Measurements from ENCODE around the gene SNX13. TPM values are rescaled to one million over a fixed set of nuclear protein-coding genes. Genes with fewer than 3 reads are reported as not detected.

SNX13 gene, protein sequence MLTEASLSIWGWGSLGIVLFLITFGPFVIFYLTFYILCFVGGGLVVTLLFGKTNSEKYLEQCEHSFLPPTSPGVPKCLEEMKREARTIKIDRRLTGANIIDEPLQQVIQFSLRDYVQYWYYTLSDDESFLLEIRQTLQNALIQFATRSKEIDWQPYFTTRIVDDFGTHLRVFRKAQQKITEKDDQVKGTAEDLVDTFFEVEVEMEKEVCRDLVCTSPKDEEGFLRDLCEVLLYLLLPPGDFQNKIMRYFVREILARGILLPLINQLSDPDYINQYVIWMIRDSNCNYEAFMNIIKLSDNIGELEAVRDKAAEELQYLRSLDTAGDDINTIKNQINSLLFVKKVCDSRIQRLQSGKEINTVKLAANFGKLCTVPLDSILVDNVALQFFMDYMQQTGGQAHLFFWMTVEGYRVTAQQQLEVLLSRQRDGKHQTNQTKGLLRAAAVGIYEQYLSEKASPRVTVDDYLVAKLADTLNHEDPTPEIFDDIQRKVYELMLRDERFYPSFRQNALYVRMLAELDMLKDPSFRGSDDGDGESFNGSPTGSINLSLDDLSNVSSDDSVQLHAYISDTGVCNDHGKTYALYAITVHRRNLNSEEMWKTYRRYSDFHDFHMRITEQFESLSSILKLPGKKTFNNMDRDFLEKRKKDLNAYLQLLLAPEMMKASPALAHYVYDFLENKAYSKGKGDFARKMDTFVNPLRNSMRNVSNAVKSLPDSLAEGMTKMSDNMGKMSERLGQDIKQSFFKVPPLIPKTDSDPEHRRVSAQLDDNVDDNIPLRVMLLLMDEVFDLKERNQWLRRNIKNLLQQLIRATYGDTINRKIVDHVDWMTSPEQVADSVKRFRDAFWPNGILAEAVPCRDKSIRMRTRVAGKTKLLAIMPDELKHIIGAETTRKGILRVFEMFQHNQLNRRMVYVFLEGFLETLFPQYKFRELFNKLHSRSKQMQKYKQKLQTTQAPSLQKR
- 10 to 100 TPM; 37.5 to 59.2 (median 44.7) TPM for total RNA-seq
- polyA plus RNA-seq = 10 to 100 TPM in 2 of 3 donors, 1 to 10 TPM in 1; 8.0 to 29.4 (median 13.9) TPM
- long read RNA-seq, donor 1, full-length matches to known transcripts = 6 of 32 reads
- long read RNA-seq, donor 1, partial matches to known transcripts = 5 of 32 reads
- long read RNA-seq, donor 1, other reads (novel, unspliced or antisense) = 21 of 32 reads
- long read RNA-seq, donor 2, full-length matches to known transcripts = 38 of 110 reads
- long read RNA-seq, donor 2, partial matches to known transcripts = 11 of 110 reads
- long read RNA-seq, donor 2, other reads (novel, unspliced or antisense) = 61 of 110 reads

DNA sequence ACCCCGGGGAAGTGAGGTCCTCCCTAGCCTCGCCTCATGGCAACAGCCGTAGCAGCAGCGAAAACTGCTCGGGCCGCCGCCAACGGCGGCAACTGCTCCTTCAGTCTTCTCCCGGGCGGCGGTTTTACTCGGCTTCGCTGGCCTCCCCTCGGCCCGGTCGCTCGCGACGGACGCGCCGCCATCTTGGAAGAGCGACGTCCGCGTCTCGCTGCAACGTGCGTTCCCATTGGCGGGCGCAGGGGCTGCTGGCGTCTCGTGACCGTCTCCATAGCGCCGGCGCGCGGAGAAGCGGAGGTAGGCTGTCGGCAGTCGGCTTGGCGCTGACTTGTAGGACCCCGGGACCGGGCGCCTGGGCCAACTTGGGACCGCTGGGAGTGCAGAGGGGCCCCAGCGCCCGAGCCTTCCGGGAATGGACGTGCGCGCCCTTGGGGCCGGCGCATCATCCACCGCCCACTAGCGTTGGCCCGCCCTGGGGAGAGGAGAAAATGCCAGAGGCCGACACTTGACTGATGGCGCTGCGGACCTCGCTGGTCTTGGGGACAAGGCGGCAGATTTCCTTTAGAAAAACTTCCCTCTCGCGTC lies at the start of gene SNX13:
TSS of gene SNX13 (minus strand) at position 193 of the 582 bp plus-strand sequence. CDS start 199 bp downstream, outside the sequence.
- H3K36me3 ChIP-seq (ENCODE audit: insufficient read depth in 1 of 2, low read depth in 1 of 2) = no peaks in the 10 kb centered on the region
- H3K4me1 ChIP-seq = peaks cover 39% of the 10 kb centered on the region
- ATAC-seq = peak; percentile 98 to 99 (median 98)
- 0% methylated on average over 63 to 66 of the region's 66 CpGs for WGBS, 3 donors
- peak within 1 kb of the TSS; percentile 97 for H3K4me3 ChIP-seq
- intact Hi-C loops (cut with DNase I) = loop anchor here in 1 of 2 donors (5.0 kb wide), 1 partner anchor 168 kb away; no protein-coding TSS in a partner anchor
- no peaks in the 10 kb centered on the region for H3K27me3 ChIP-seq (ENCODE audit: insufficient read depth in 3 of 3, low read length in 2 of 3)
- H3K27ac ChIP-seq = peak within 1 kb of the TSS; percentile 99
- H3K9me3 ChIP-seq = no peaks in the 10 kb centered on the region
- peak; percentile 37 for TF ChIP-seq CTCF (IDR thresholded peaks at IDR 0.05)
- DNase-seq = peak; percentile 92 to 97

DNA sequence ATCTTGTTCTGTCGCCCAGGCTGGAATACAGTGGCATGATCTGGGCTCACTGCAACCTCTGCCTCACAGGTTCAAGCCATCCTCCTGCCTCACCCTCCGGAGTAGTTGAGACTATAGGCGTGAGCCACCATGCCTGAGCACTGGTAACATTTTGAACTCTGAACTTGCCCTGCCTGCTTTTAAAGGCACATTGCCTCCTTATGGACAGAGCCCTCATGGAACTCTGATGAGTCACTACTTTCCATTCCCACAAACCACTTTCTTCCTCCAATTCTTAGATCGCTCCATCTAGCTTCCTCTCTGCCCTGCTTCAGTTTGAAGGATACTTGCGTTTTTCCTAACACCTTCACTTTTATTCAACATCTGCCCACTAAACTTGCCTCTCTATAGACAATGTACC lies 49.3 kb upstream of the SNX13 start:
- H3K36me3 ChIP-seq (ENCODE audit: insufficient read depth in 1 of 2, low read depth in 1 of 2) = no peaks in the 10 kb centered on the region
- no peak overlapping the region for H3K27ac ChIP-seq
- ATAC-seq = no peak
- H3K4me3 ChIP-seq = no peak overlapping the region
- intact Hi-C loops (cut with DNase I) = no loop called here
- no peaks in the 10 kb centered on the region for H3K4me1 ChIP-seq
- no peaks in the 10 kb centered on the region for H3K9me3 ChIP-seq
- no peak for TF ChIP-seq CTCF (IDR thresholded peaks at IDR 0.05)
- 82 to 91% (median 88%) methylated on average over 5 of the region's 5 CpGs for WGBS, 3 donors
- H3K27me3 ChIP-seq (ENCODE audit: insufficient read depth in 3 of 3, low read length in 2 of 3) = no peaks in the 10 kb centered on the region
- DNase-seq = no peak

DNA sequence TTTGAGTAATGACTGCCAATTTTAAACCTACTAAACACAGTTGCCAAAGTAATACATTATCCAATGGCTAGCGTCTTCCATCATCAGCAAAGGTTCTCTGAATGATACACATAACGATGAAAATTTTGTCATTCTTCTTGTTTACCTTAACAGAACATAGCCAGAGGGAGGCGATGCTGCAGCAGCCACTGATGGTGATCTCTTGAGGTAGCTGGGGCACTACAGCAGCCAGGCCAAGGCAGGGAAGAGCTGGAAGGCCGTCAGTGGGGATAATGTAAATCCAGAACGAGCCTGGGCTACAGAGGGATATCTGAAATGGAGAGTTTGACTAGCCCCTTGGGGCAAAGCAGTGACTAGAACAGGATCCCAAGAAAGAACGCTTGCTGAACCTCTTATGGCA lies 48.6 kb upstream of the SNX13 start:
- H3K27me3 ChIP-seq (ENCODE audit: insufficient read depth in 3 of 3, low read length in 2 of 3) = no peaks in the 10 kb centered on the region
- no peaks in the 10 kb centered on the region for H3K9me3 ChIP-seq
- H3K4me3 ChIP-seq = no peak overlapping the region
- no peak for TF ChIP-seq CTCF (IDR thresholded peaks at IDR 0.05)
- no peak for ATAC-seq
- no peak for DNase-seq
- no peaks in the 10 kb centered on the region for H3K36me3 ChIP-seq (ENCODE audit: insufficient read depth in 1 of 2, low read depth in 1 of 2)
- no peaks in the 10 kb centered on the region for H3K4me1 ChIP-seq
- no peak overlapping the region for H3K27ac ChIP-seq
- intact Hi-C loops (cut with DNase I) = no loop called here
- WGBS, 3 donors = 86 to 92% (median 88%) methylated on average over 6 of the region's 6 CpGs

DNA sequence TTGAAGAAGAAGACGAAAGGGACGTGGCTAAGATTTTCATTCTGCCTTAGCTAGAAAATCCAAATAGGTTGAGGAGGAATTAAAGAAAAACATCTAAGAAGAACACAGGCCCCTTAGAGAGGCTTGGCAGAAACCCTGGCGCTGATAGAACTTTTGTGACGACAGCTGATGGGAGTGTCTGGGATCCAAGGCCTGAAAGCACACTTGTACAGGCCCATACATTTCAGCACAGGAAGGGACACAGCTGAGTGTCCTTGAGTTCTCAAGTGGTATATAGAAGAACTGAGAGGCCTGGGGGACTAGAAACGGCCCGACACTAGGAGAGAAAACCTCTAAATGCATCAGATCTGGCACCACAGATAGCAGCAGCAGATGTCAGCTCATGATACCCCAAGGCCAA lies 47.8 kb upstream of the SNX13 start:
- H3K9me3 ChIP-seq = no peaks in the 10 kb centered on the region
- no peak overlapping the region for H3K27ac ChIP-seq
- intact Hi-C loops (cut with DNase I) = no loop called here
- no peaks in the 10 kb centered on the region for H3K4me1 ChIP-seq
- no peak for ATAC-seq
- TF ChIP-seq CTCF (IDR thresholded peaks at IDR 0.05) = no peak
- no peak for DNase-seq
- 75 to 79% (median 76%) methylated on average over 6 of the region's 6 CpGs for WGBS, 3 donors
- H3K36me3 ChIP-seq (ENCODE audit: insufficient read depth in 1 of 2, low read depth in 1 of 2) = no peaks in the 10 kb centered on the region
- H3K27me3 ChIP-seq (ENCODE audit: insufficient read depth in 3 of 3, low read length in 2 of 3) = no peaks in the 10 kb centered on the region
- no peak overlapping the region for H3K4me3 ChIP-seq
